ENCODE data around the gene GANAB.
"Not testable (repeated sequence)": the region's sequence is repeated elsewhere in the genome, so short reads cannot be mapped to it uniquely, and the experiment has no call there.

The GANAB gene

GRCh38 chr11:62645946-62646824, at the start of gene GANAB:
TSS of gene GANAB (minus strand) at chr11:62646613. CDS start at chr11:62646599, 14 bp downstream.
- DNase-seq, result peak; percentile 99

GRCh38 chr11:62694455-62695167, 48.2 kb upstream of the GANAB start:
- peak; percentile 69 for DNase-seq

DNA sequence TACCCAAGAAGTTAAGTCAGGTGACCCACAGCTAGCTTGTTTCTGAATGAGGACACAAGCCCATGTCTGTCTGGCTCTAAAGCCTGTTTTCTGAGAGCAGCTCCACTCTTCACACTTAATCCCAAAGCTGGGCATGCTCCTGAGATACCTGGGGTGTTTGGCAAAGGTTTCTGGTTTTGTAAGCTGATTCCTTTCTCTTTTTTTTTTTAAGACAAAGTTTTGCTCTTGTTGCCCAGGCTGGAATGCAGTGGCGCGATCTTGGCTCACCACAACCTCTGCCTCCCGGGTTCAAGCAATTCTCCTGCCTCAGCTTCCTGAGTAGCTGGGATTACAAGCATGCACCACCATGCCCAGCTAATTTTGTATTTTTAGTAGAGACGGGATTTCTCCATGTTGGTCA, 47.2 kb upstream of the GANAB start:
- DNase-seq, result not testable (repeated sequence)

DNA sequence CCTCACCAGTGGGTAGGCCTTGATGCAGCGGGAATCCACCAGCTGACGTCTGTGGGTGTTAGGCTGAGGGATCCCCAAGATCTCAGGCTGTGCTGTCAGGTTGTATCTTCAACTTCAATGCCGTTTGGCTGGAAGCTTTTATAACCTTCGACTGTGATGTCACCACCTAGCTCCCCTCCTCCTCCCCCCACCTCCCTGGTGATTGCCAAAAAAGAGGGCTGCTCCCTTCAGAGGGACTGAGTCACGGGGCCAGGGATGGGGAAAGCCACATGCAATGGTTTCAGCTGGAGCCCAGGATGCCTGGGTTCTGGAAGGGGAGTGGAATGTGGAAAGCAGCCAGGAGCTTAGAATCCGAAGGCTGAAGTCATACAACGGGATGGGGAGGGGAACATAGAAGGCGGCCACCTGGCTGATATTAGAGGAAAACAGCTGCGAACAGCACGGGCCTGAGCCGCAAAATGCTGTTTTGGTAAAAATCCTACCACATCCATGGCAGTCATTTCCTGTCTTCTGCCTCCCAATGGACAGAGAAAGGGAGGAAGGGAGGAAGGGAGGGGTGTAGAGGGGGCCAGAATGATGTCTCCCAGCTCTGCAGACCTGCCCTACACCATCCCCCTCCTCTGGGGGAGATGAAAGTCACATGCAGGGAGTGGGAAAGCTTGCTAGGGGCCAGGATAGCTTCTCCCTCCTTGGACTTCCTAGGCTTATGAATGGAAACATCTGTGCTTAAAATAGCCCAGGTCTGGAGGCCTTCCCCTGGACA, 43.2 kb upstream of the GANAB start, which contains the start of gene LRRN4CL:
TSS of gene LRRN4CL (minus strand) at position 110 of the 763 bp plus-strand sequence. CDS start 1,022 bp downstream, outside the sequence.
- DNase-seq, result peak; percentile 87

DNA sequence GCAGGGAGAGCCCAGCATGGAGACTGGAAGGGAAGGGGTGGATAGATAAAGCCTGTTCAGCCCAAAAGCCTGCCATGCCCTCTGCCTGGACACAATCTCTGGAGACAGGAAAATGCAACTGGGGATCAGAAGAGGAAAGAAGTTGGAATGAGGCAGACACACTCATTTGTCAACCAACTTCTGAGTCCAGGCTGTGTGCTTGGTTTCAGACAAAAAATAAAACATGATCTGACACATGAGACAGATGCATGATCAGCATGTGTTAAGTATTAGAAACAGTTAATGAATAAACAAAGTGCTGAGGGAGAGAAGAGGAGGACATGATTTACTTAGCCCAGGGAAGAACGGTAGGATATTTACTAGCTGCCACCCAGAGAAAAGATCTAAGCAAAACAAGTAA, 42.1 kb upstream of the GANAB start:
- no peak for DNase-seq

GRCh38 chr11:62687508-62688396, 41.3 kb upstream of the GANAB start:
- no peak for DNase-seq

GRCh38 chr11:62682518-62682917, 36.1 kb upstream of the GANAB start:
- DNase-seq, result no peak

DNA sequence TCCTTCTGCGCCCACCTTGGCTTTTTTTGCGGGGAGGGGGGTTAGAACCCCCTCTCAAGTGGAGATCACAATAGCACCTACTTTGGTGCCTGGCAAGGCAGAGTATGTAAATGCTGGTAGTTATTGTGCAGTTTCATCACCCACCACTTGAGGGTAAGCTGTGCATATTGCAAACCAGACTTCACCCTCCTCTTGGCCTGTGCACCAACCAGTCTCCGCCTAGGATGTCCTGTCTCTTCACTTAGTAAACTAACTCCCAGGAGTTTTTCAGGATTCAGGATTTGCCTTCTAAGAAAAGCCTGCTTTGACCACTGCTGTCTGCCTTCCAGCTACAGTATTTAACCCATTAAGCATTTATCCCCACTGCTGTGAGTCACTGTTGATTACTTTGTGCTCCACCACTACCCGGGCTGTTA, 34.4 kb upstream of the GANAB start:
- peak; percentile 51 for DNase-seq

DNA sequence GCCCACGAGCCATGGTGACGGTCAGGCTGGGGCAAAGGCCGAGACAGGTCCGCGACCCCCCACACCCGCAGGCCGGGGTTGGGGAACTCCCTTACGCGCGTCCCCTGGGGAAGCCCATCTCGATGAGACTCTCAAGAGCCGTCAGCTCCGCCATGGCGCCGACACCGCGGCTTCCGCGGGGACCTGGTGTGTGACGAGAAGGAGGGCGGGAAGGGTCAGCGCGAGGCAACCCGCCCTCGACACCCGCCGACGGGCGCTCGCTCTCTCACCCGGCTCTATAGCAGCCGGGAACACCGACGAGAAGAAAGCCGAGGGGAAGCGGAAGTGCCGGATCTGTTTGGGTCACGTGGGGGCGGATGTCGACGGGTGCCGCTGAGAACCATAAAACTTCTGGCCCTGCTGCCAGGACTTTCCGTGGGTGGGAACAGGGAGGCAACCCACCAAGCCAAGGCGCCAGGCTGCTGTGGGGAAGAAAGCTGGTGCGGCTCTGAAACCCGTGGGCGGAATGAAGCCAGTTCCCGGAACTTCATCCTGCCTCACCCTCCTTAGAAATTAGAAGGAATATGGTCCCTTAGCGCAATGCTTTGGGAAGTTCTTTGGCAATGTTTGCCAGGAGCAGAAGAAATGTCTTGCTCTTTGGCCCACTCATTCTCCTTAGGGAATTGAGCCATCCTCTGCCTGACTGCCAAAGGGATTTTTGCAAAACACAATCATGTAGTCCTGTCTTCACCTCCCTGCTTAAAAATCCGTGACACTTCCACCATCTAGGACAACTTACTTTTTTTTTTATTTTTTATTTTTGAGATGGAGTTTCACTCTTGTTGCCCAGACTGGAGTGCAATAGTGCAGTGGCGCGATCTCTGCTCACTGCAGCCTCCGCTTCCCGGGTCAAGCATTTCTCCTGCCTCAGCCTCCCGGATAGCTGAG, 32.6 kb upstream of the GANAB start, which contains the start of gene UBXN1:
TSS of gene UBXN1 (minus strand) at position 304 of the 927 bp plus-strand sequence. CDS start at position 154, 150 bp downstream.
- peak; percentile 95 for DNase-seq

- no peak for DNase-seq
Measured at GRCh38 chr11:62678433-62678769, 32.0 kb upstream of the GANAB start.

GRCh38 chr11:62677714-62678113, 31.3 kb upstream of the GANAB start:
- DNase-seq, result no peak

DNA sequence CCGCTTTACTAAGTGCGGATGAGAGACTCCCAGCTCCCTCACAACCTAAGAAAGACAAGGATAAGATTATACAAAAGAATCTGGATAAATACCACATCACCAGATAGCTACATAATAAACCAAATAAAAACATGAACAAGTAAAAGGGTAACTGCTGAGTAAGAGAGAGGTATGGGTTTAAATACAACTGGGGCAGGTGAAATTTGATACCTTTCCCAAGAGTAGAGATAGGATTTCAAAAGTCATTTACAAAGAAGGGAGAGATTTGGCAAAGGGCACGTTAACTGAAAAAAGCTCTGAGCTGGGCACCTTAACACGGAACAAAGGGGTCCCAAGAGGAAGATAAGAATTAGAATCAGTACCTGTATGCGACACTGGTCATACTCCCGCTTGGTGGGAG, 30.7 kb upstream of the GANAB start:
- no peak for DNase-seq

GRCh38 chr11:62676698-62677097, 30.3 kb upstream of the GANAB start:
- no peak for DNase-seq

DNA sequence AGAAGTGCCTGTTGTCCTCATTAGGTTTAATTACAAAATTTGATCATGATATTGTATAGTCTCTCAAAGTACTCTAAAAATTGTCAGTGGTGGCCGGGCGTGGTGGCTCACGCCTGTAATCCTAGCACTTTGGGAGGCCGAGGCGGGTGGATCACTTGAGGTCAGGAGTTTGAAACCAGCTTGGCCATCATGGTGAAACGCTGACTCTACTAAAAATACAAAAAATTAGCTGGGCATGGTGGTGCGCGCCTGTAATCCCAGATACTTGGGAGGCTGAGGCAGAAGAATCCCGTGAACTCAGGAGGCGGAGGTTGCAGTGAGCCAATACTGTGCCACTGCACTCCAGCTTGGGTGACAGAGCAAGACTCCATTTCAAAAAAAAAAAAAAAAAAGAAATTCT, 29.0 kb upstream of the GANAB start:
- not testable (repeated sequence) for DNase-seq

GRCh38 chr11:62673196-62673525, 26.7 kb upstream of the GANAB start:
- no peak for DNase-seq

DNA sequence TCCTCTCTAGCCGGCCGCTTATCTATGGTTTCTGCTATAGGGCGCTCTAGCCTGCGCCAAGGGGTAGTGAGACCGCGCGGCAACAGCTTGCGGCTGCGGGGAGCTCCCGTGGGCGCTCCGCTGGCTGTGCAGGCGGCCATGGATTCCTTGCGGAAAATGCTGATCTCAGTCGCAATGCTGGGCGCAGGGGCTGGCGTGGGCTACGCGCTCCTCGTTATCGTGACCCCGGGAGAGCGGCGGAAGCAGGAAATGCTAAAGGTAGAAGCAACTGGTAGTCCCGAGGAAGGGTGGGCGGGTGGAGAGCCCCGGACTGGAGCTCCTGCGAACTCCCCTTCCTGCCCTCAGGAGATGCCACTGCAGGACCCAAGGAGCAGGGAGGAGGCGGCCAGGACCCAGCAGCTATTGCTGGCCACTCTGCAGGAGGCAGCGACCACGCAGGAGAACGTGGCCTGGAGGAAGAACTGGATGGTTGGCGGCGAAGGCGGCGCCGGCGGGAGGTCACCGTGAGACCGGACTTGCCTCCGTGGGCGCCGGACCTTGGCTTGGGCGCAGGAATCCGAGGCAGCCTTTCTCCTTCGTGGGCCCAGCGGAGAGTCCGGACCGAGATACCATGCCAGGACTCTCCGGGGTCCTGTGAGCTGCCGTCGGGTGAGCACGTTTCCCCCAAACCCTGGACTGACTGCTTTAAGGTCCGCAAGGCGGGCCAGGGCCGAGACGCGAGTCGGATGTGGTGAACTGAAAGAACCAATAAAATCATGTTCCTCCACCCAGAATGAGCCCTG, 25.4 kb upstream of the GANAB start, which contains the start of the genes LBHD1 and UQCC3:
TSS of gene LBHD1 (minus strand) at position 660 of the 782 bp plus-strand sequence. CDS start 2,236 bp downstream, outside the sequence.
TSS of gene UQCC3 (plus strand) at position 66 of the 782 bp plus-strand sequence. CDS start at position 139, 73 bp downstream.
- peak; percentile 89 for DNase-seq

DNA sequence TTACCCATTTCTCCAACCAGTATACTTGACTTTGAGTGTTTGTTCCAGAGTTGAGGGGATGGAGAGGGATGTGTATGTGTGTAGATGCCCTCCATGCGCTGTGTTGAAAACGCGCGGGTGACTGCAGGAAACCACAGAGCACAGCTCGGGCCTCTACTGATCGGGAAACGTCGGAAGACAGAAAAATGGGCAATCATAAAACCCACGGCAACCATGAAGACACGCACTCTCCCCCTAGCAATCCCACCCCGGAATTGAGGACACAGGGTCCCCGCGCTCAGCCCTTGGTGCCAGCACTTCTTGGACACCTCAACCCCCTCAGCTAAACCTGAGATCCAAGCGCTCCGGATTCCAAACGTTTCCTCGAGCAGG, 24.8 kb upstream of the GANAB start:
- no peak for DNase-seq

GRCh38 chr11:62669420-62670161, 23.2 kb upstream of the GANAB start:
- peak; percentile 13 for DNase-seq

DNA sequence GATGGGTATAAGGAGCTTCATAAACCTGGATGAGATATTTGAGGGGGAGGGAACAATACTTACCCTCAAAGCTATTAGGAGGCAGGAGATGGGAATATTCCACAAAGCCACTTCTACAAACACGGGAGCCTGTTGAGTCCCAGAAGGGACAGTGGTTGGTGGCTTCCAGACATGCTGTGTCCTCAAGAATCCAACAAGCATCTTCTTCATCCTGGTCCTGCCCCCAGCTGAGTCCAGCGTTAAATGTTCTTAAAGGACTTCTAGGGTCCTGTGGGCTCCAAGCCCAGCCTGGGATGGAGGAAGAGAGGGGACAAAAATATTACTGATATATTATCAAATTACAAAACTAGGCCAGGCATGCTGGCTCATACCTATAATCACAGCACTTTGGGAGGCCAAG, 21.0 kb upstream of the GANAB start:
- DNase-seq, result no peak
